ENCODE data around the gene PDE11A. TPM values are rescaled to one million over a fixed set of nuclear protein-coding genes. Genes with fewer than 3 reads are reported as not detected.

PDE11A gene
- total RNA-seq, 4 donors from 2014 or later: 0.82 to 16.2 (median 4.3) TPM

- Histone ChIP-seq H3K4me3 (no peak overlapping the region), H3K27me3 (no peaks in the 10 kb centered on the region), H3K36me3 (no peaks in the 10 kb centered on the region), H3K4me1 (peaks cover 0 to 5% of the 10 kb centered on the region in 2 donors), H3K9me3 (no peaks in the 10 kb centered on the region), H3K27ac (no peak overlapping the region)
- in situ Hi-C loops (cut with MboI; ENCODE audit: low sequenced_read_pairs in 4 of 4): loop anchor here (5.0 to 25.0 kb wide), 5 partner anchors 240 to 563 kb away; no protein-coding TSS in a partner anchor
- no peak for DNase-seq
- intact Hi-C loops (cut with DNase I; ENCODE audit: low total_unique reads): no loop called here
- no peak for ATAC-seq
- TF ChIP-seq POLR2A (IDR thresholded peaks at IDR 0.05) (no peak), CTCF (IDR thresholded peaks at IDR 0.05 in 4 of 5, conservative IDR thresholded peaks at IDR 0.05 in 1 of 5) (no peak)
These were observed 344.8 kb downstream of the PDE11A start for GRCh38 chr2:177727577-177728398.

- H3K9me3 ChIP-seq: no peaks in the 10 kb centered on the region
- TF ChIP-seq CTCF (IDR thresholded peaks at IDR 0.05 in 4 of 5, conservative IDR thresholded peaks at IDR 0.05 in 1 of 5) (no peak), POLR2A (IDR thresholded peaks at IDR 0.05) (no peak)
- DNase-seq: no peak
- H3K27me3 ChIP-seq: no peaks in the 10 kb centered on the region
- in situ Hi-C loops (cut with MboI; ENCODE audit: low sequenced_read_pairs in 4 of 4) (loop anchor here (5.0 to 25.0 kb wide), 5 partner anchors 240 to 562 kb away; no protein-coding TSS in a partner anchor), intact Hi-C loops (cut with DNase I; ENCODE audit: low total_unique reads) (no loop called here)
- no peak for ATAC-seq
- no peaks in the 10 kb centered on the region for H3K36me3 ChIP-seq
- peaks cover 0 to 10% of the 10 kb centered on the region in 2 donors for H3K4me1 ChIP-seq
- no peak overlapping the region for H3K4me3 ChIP-seq
- H3K27ac ChIP-seq: no peak overlapping the region
These were observed 345.6 kb downstream of the PDE11A start for GRCh38 chr2:177726931-177727348.

GRCh38 chr2:177724398-177725287 lies 347.9 kb downstream of the PDE11A start:
- no peak overlapping the region for H3K27ac ChIP-seq

More at GRCh38 chr2:177724398-177725287, 347.9 kb downstream of the PDE11A start:
- H3K4me3 ChIP-seq: no peak overlapping the region
- peaks cover 0 to 10% of the 10 kb centered on the region in 2 donors for H3K4me1 ChIP-seq
- TF ChIP-seq CTCF (IDR thresholded peaks at IDR 0.05 in 4 of 5, conservative IDR thresholded peaks at IDR 0.05 in 1 of 5) (peak; percentile 51 to 81 (median 78)), POLR2A (IDR thresholded peaks at IDR 0.05) (no peak)
- in situ Hi-C loops (cut with MboI; ENCODE audit: low sequenced_read_pairs in 4 of 4) (loop anchor here (5.0 to 25.0 kb wide), 5 partner anchors 237 to 560 kb away; no protein-coding TSS in a partner anchor), intact Hi-C loops (cut with DNase I; ENCODE audit: low total_unique reads) (loop anchor here (1.0 to 5.0 kb wide), 3 partner anchors 237 to 557 kb away; no protein-coding TSS in a partner anchor)
- peak in 1 of 2 donors; percentile 14 for DNase-seq
- H3K9me3 ChIP-seq: no peaks in the 10 kb centered on the region
- ATAC-seq: peak in 1 of 2 donors; percentile 73
- no peaks in the 10 kb centered on the region for H3K36me3 ChIP-seq
- H3K27me3 ChIP-seq: no peaks in the 10 kb centered on the region
